Amniotic epithelial cell (primary cell): ENCODE data around the gene RBFOX2.
"Not testable (repeated sequence)": the region's sequence is repeated elsewhere in the genome, so short reads cannot be mapped to it uniquely, and the experiment has no call there.

Experiments used
- DNase-seq: peaks from one replicate; pipeline ENCODE4 v3.0.0-alpha.2; 2010; ENCODE audit warnings: low read depth

The RBFOX2 gene

DNA sequence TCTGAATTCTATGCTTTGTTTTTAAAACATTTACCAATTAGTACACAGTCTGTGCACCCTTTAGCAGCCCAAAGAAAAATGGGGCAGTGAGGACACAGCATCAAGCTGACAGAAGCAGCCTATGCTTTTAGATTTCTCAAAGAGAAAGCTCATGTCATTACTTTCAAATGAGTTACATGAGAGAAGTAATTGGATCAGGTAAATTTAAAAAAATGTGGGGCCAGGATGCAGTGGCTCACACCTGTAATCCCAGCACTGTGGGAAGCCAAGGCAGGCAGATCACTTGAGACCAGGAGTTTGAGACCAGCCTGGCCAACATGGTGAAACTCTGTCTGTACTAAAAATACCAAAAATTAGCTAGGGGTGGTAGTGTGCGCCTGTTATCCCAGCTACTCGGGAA lies 253.3 kb downstream of the RBFOX2 start:
- no peak for DNase-seq

DNA sequence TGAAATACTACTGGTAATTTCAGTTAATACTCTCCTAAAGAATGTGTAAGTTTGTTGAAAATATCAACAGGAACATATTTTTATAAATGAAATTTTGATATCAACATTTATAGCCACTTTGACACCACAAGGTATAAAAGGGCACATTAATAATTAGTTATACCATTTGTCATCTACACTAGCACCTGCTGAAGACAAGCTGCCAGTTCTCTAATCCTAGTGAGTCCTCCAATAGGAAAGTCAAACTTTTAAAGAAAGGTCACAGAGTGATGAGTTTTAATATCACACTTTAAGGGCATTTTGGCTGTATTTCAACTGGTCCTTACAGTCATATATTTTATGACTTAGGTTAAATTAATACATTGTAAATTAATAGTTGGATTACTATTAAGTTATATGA lies 258.6 kb downstream of the RBFOX2 start:
- DNase-seq = no peak

GRCh38 chr22:35766654-35767580 lies 261.7 kb downstream of the RBFOX2 start:
- DNase-seq = peak; percentile 28

GRCh38 chr22:35761037-35761436 lies 267.6 kb downstream of the RBFOX2 start:
- DNase-seq = peak; percentile 27

- no peak for DNase-seq
These were observed 270.2 kb downstream of the RBFOX2 start for GRCh38 chr22:35758394-35758793.

DNA sequence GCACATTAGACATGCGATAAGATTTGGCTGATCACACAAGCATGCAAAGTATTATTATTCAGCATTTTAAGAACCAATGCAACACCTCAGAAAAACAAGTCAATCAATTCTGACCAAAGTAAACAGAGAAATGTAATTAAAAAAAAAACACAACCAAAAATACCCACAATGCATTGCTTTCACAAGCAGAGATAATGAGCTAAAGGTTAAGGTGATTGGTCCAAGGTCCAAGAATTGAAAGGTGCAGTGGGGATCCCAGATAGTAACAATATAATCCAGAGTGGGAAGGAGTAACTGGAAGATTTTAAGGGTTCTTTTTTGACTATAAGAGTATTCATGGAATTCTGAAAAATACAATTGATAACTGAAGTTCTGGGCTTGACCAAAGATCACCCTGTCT lies 271.9 kb downstream of the RBFOX2 start:
- DNase-seq = no peak

- DNase-seq = no peak
These were observed 273.9 kb downstream of the RBFOX2 start for GRCh38 chr22:35754761-35755160.

GRCh38 chr22:35752863-35753189 lies 275.8 kb downstream of the RBFOX2 start:
- no peak for DNase-seq

DNA sequence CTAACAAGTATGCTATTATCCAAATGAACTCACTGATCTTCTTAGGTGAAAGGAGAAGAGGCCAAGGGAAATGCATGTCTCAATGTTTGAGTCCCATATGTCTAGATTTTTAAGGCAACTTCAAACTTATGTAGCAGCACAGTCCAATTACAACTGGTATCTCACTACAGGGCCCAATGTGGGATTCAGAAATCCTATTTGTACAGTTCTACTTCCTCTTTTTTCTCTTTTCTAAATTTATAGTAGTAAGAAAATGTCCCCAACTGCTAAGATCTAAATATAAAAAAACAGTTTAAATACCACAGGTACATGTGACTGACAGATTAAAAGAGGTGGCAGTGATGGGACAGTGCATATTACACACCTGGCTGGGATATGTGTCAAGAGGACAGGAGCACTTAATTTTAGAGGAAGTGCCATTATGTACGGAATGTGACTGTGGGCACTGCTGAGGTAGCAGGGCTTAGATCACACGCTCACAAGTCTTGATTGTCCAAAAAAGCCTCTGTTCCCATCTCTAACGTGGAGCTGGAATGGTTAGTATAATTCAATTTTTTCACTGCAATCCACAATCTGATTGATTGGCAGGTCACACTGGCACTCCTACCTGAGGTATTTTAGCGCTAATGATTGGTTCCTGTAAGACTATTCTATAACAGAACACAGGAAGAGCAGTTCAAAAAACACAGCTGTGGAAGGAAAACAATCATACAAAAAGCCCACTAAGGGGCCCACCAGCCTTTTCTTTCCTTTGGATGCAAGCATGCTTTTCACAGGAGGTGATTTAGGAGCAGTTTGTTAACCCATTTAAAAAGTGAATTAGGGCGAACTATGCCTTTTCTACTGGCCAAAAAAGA lies 276.4 kb downstream of the RBFOX2 start:
- DNase-seq = no peak

- no peak for DNase-seq
These were observed 278.8 kb downstream of the RBFOX2 start for GRCh38 chr22:35749808-35750207.

- DNase-seq = peak; percentile 77
These were observed 281.5 kb downstream of the RBFOX2 start for GRCh38 chr22:35746946-35747703.

- no peak for DNase-seq
These were observed 282.4 kb downstream of the RBFOX2 start for GRCh38 chr22:35746248-35746647.

- DNase-seq = peak; percentile 24
These were observed 285.2 kb downstream of the RBFOX2 start for GRCh38 chr22:35743326-35743860.

- peak; percentile 81 for DNase-seq
These were observed 286.1 kb downstream of the RBFOX2 start for GRCh38 chr22:35742342-35743100.

- no peak for DNase-seq
These were observed 288.0 kb downstream of the RBFOX2 start for GRCh38 chr22:35740616-35741015.

GRCh38 chr22:35739931-35740380 lies 288.7 kb downstream of the RBFOX2 start:
- DNase-seq = no peak

DNA sequence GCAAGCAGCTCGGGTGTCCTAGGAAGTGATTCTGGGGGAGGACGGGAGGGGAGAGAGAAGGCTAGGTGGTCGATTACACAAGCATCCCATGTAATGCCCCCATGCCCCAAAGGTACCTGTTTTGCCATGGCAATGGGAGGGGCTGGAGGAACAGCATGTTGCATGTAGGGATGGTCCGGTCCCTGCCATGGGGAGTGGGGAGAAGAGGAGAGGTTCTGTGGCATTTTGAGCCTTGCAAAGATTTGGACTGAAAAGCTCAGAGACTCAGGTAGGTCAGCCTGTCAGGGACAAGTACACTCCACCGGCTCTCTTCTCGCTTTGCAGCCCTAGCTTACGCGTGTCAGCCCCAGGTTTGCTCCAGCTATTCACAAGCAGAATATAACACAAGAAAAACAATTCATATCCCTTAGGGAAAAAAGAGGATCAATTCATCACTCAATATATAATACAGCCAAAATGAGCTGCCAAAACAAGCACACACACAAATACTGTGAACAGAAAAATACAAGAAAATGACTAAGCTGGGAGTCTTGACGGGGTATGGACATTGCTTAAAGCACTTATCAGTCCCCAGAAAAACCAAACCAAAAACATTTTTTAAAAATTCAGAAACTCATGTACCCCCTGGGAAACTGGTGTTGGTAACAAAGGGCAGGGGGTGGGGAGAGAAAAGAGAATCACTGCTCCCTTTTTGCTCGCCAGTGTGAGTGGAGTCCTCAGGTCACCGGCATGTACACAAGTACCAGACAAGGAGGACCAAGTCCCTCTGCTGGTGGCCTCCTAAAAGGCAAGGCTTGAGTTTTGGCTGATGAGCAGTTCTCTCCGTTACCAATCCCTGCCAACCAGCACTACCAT lies 289.3 kb downstream of the RBFOX2 start:
- no peak for DNase-seq

GRCh38 chr22:35737886-35738285 lies 290.7 kb downstream of the RBFOX2 start:
- not testable (repeated sequence) for DNase-seq

- DNase-seq = no peak
These were observed 291.9 kb downstream of the RBFOX2 start for GRCh38 chr22:35736701-35737100.

- no peak for DNase-seq
These were observed 292.5 kb downstream of the RBFOX2 start for GRCh38 chr22:35736166-35736565.
